ENCODE results near the gene PDE7B.

GRCh38 chr6:135819665-135820064 lies 31.8 kb upstream of the PDE7B start:
- no peak for TF ChIP-seq CTCF (conservative IDR thresholded peaks at IDR 0.05)
- TF ChIP-seq ZFX (IDR thresholded peaks at IDR 0.05) = no peak

Measured in C4-2B (cell line).